ENCODE results near the gene PAH.

Gene PAH

DNA sequence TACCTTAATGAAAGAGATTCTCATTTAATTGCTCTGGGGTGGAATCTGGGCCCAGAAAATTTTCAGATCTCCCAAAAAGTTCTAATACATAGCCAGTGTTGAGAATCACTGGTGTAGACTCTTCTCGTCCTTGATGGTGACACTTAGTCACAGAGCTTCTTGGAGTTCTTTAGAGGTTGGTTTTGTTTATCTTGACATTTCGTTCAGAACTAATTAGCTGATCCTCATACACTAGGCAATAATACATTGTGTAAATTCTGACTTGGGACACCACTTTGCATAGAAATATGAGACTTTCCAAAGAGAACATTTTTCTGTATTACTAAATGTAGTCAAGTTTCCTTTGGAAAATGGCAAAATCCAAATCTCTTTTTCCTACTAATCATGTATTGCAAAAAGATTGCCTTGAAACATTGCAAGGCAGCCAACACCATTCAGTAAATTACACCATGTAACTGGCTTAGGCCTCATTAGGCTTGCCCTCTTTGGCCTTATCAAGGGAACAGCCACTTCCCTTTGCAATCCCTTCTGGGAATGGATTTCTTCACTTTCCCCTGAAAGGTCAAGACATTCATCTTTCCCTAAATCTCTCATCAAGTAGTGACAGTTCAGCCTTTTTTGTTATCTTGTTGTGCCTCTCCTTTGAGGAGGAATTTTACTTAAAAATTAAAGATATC is 102.2 kb downstream of the PAH start:
- DNase-seq, result no peak

- DNase-seq, result no peak
Observed at GRCh38 chr12:102812344-102812743, 104.7 kb downstream of the PAH start.

DNA sequence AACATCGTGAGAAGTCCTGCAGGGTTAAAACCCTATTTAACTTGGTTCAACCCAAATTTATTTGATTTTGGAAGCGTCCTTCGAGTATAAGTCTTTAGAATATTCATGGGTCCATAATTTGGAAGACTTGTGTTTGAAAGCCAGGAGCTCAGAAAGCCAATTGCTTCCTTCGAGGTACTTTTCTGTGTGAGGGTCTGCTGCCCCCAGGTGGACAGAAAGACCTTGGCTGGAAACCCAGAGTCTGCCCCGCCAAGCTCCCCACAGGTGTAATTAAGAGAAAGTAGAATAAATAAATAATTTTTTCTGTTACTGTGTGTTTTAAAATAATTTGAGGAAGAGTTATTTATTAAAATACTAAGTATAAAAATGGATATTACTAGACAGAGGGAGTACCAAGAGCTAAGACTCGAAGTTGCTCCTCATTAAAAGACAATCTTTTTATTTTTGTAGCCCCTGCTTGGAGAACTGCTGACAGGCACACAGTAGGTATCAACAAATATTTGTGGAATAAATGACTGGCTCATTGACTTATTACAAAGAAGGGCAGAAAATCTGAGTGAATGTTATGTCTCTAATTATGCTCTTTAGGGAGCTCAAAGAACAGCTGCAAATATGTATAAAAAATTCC is 105.8 kb downstream of the PAH start:
- no peak for DNase-seq

DNA sequence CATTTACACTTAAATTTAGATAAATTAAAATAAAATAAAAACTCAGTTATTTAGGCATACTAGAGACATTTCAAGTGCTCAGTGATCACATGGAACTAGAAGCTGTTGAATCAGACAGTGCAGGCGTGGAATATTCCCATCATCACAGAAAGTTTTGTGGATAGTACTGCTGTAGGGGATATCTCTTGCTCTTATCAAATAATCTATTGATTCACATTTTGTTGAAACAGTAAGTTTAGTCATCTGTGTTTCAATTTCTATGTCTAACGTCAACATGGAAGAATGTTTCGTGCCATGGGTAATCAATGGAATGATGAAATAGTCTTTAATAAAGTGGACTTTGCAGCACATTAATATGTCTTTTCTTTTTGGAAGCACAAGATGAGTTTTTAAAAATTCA is 108.6 kb downstream of the PAH start:
- DNase-seq, result no peak

DNA sequence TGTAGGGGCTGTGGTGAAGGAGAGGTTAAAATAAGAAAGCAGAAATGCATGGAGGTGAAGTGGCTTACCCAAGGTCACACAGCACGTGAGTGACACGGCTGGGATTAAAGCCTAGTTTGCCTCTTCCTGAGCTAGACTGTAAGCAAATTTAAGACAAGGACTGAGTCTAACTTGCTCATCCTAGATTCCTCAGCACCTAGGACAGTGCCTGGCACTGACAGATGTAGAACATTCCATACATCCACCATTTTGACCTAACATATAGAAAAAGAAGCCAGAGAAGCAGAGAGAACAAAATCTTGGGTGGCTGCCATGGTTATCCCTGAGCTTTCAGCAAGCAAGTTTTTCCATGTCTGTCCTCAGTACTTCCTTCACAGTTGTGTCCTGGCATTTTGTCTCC is 110.5 kb downstream of the PAH start:
- no peak for DNase-seq

GRCh38 chr12:102806110-102806509 is 110.9 kb downstream of the PAH start:
- no peak for DNase-seq

DNA sequence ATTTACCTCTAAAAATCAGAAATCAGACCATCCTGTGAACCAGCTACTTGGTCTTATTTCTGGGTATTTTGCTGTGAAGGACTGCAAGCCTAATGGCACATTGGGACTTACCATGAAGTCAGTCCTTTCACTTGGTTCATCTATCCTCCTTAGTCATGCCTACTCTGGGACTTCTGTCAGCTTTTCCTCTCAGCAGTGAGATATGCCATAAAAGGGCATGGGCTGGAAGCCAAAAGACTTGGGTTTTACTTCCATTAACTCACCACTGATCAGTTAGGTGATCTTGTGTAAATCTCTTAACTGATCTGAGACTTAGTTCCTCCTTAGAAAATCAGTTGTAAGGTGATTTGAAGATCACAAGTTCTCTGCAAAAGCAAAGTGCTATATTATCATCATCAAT is 116.5 kb downstream of the PAH start:
- no peak for DNase-seq

DNA sequence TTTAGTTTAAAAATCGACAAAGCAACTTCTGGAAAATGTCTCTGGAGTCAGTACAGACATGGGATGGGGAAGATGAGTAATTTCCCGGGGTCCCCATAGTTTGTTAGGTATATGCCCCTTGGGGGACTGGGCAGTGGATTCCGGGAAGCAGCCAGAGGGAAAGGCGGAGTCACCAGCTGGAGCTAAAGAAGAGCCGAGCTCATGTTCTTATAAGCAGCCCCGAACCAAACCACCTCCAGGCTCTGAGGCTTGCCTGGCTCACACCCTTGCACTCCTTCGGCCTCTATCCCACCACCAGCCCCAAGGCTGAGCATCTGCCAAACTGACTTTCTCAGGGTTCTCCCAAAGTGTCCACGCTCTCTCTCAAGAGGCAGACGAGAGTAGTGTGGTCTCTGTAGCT is 117.8 kb downstream of the PAH start:
- DNase-seq, result no peak

DNA sequence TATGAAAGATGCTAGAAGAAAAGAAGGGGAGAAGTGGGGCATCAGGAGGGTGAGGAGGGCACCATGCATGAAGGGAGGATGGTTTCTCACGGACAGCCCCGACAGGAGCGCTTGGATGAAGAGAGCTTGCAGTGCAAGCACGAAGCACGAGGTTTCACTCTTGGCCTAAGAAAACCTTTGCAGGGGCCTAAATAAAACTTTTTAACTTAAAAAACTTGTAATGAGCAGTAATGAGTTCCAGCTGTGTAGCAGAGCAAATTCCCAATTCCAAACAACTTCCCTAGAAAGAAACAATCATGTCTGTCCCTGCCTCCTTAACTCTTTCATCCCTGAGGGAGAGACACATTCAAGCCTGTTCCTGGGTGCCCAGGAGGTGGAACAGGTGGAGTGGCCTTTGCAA is 119.5 kb downstream of the PAH start:
- no peak for DNase-seq

GRCh38 chr12:102793921-102794320 is 123.1 kb downstream of the PAH start:
- no peak for DNase-seq

All from fibroblast of skin of back (primary cell).